ENCODE measurements around the gene IARS2. TPM values are rescaled to one million over a fixed set of nuclear protein-coding genes. Genes with fewer than 3 reads are reported as not detected.

The IARS2 gene
- total and polyA plus RNA-seq, 2 experiments from 2014 or later = 55.2 to 85.8 TPM

GRCh38 chr1:220123066-220123465 is 29.1 kb downstream of the IARS2 start:
- no peaks in the 10 kb centered on the region for H3K9me3 ChIP-seq (ENCODE audit: low read depth)
- H3K27me3 ChIP-seq = no peaks in the 10 kb centered on the region
- H3K36me3 ChIP-seq (replicated peaks; ENCODE audit: insufficient read depth, low read depth) = no peaks in the 10 kb centered on the region
- H3K27ac ChIP-seq = peak overlapping the region; percentile 94
- TF ChIP-seq CTCF (IDR thresholded peaks at IDR 0.05; ENCODE audit: poor library complexity) = no peak
- TF ChIP-seq EZH2phosphoT487 (IDR thresholded peaks at IDR 0.05; ENCODE audit: low read depth, severe bottlenecking, unreplicated experiment) = no peak
- TF ChIP-seq EZH2 (IDR thresholded peaks at IDR 0.05; ENCODE audit: borderline replicate concordance) = no peak
- peaks cover 3% of the 10 kb centered on the region for H3K79me2 ChIP-seq
- peaks cover 6% of the 10 kb centered on the region for H3K4me1 ChIP-seq (ENCODE audit: insufficient read depth)
- H4K20me1 ChIP-seq (ENCODE audit: insufficient read depth, poor library complexity, severe bottlenecking) = no peaks in the 10 kb centered on the region
- no peak overlapping the region for H3K4me3 ChIP-seq
- DNase-seq (ENCODE audit: low spot score) = no peak
- H3K9me2 ChIP-seq (replicated peaks; ENCODE audit: insufficient read depth) = no peaks in the 10 kb centered on the region
- H2AFZ ChIP-seq = no peak overlapping the region
- H3K4me2 ChIP-seq = peak overlapping the region; percentile 50

- no peaks in the 10 kb centered on the region for H3K36me3 ChIP-seq (replicated peaks; ENCODE audit: insufficient read depth, low read depth)
- no peak for DNase-seq (ENCODE audit: low spot score)
Observed at GRCh38 chr1:220123889-220124288, 30.0 kb downstream of the IARS2 start.

GRCh38 chr1:220124542-220124941 is 30.6 kb downstream of the IARS2 start:
- H3K4me2 ChIP-seq = no peak overlapping the region

More at GRCh38 chr1:220123889-220124288, 30.0 kb downstream of the IARS2 start:
- H4K20me1 ChIP-seq (ENCODE audit: insufficient read depth, poor library complexity, severe bottlenecking) = no peaks in the 10 kb centered on the region
- no peaks in the 10 kb centered on the region for H3K9me2 ChIP-seq (replicated peaks; ENCODE audit: insufficient read depth)
- TF ChIP-seq CTCF (IDR thresholded peaks at IDR 0.05; ENCODE audit: poor library complexity) (peak; percentile 24), EZH2phosphoT487 (IDR thresholded peaks at IDR 0.05; ENCODE audit: low read depth, severe bottlenecking, unreplicated experiment) (no peak), EZH2 (IDR thresholded peaks at IDR 0.05; ENCODE audit: borderline replicate concordance) (no peak)
- H2AFZ ChIP-seq = no peak overlapping the region
- no peaks in the 10 kb centered on the region for H3K9me3 ChIP-seq (ENCODE audit: low read depth)
- peak overlapping the region; percentile 94 for H3K27ac ChIP-seq
- no peaks in the 10 kb centered on the region for H3K79me2 ChIP-seq
- H3K27me3 ChIP-seq = no peaks in the 10 kb centered on the region
- no peak overlapping the region for H3K4me2 ChIP-seq
- H3K4me3 ChIP-seq = no peak overlapping the region
- peaks cover 6% of the 10 kb centered on the region for H3K4me1 ChIP-seq (ENCODE audit: insufficient read depth)

More at GRCh38 chr1:220124542-220124941, 30.6 kb downstream of the IARS2 start:
- H3K27me3 ChIP-seq = no peaks in the 10 kb centered on the region
- H3K4me3 ChIP-seq = no peak overlapping the region
- no peak overlapping the region for H2AFZ ChIP-seq
- peaks cover 2% of the 10 kb centered on the region for H3K79me2 ChIP-seq
- peaks cover 2% of the 10 kb centered on the region for H3K9me3 ChIP-seq (ENCODE audit: low read depth)
- 21% methylated on average over 1 of the region's 1 CpG for WGBS (ENCODE audit: low lambda C conversion rate, missing lambda C conversion rate)
- peaks cover 6% of the 10 kb centered on the region for H3K4me1 ChIP-seq (ENCODE audit: insufficient read depth)
- peak overlapping the region; percentile 94 for H3K27ac ChIP-seq
- H4K20me1 ChIP-seq (ENCODE audit: insufficient read depth, poor library complexity, severe bottlenecking) = no peaks in the 10 kb centered on the region
- no peaks in the 10 kb centered on the region for H3K36me3 ChIP-seq (replicated peaks; ENCODE audit: insufficient read depth, low read depth)
- DNase-seq (ENCODE audit: low spot score) = no peak
- TF ChIP-seq EZH2 (IDR thresholded peaks at IDR 0.05; ENCODE audit: borderline replicate concordance) (no peak), EZH2phosphoT487 (IDR thresholded peaks at IDR 0.05; ENCODE audit: low read depth, severe bottlenecking, unreplicated experiment) (no peak), CTCF (IDR thresholded peaks at IDR 0.05; ENCODE audit: poor library complexity) (no peak)
- H3K9me2 ChIP-seq (replicated peaks; ENCODE audit: insufficient read depth) = no peaks in the 10 kb centered on the region

Data from hepatocyte (in vitro differentiated cells).